22Rv1 (cell line): ENCODE data around the gene TNRC6B.

ENCODE experiments used
- ZFX ChIP-seq: fragments of 450-650 bp; IDR thresholded peaks from 2 replicates; pipeline ENCODE4 v1.6.1; 2017; ENCODE audit warnings: antibody characterized with exemption, borderline replicate concordance
- TF ChIP-seq, protein P1 (sequence below): fragments of 450-650 bp; IDR thresholded peaks from 2 replicates; pipeline ENCODE4 v1.5.1; 2017; ENCODE audit warnings: mild to moderate bottlenecking

- TF ChIP-seq, protein P1, sequence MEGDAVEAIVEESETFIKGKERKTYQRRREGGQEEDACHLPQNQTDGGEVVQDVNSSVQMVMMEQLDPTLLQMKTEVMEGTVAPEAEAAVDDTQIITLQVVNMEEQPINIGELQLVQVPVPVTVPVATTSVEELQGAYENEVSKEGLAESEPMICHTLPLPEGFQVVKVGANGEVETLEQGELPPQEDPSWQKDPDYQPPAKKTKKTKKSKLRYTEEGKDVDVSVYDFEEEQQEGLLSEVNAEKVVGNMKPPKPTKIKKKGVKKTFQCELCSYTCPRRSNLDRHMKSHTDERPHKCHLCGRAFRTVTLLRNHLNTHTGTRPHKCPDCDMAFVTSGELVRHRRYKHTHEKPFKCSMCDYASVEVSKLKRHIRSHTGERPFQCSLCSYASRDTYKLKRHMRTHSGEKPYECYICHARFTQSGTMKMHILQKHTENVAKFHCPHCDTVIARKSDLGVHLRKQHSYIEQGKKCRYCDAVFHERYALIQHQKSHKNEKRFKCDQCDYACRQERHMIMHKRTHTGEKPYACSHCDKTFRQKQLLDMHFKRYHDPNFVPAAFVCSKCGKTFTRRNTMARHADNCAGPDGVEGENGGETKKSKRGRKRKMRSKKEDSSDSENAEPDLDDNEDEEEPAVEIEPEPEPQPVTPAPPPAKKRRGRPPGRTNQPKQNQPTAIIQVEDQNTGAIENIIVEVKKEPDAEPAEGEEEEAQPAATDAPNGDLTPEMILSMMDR = no peak
- no peak for TF ChIP-seq ZFX
Measured at GRCh38 chr22:40179526-40179925, 1.8 kb downstream of the TNRC6B start.
